Suprapubic skin (tissue), 4 donors: ENCODE measurements around the gene WDR86. TPM values are rescaled to one million over a fixed set of nuclear protein-coding genes. Genes with fewer than 3 reads are reported as not detected.

ENCODE experiments used
- DNase-seq, 2 donors: peaks; one replicate each; pipeline ENCODE4 v3.0.0-alpha.2; 2019; ENCODE audit warnings: low spot score in 2 of 2
- H3K27ac ChIP-seq: fragments of 200-600 bp; sonication (generic); one replicate; pipeline ENCODE4 v1.5.1; 2019
- H3K27me3 ChIP-seq: fragments of 200-600 bp; sonication (generic); one replicate; pipeline ENCODE4 v1.5.1; 2019
- H3K36me3 ChIP-seq: fragments of 200-600 bp; sonication (generic); one replicate; pipeline ENCODE4 v1.5.1; 2019
- H3K4me1 ChIP-seq: fragments of 200-600 bp; sonication (generic); one replicate; pipeline ENCODE4 v1.5.1; 2019
- H3K4me3 ChIP-seq: fragments of 200-600 bp; sonication (generic); one replicate; pipeline ENCODE4 v1.5.1; 2019; ENCODE audit warnings: mild to moderate bottlenecking
- H3K9me3 ChIP-seq: fragments of 200-600 bp; sonication (generic); one replicate; pipeline ENCODE4 v1.5.1; 2019
- CTCF ChIP-seq, 2 donors: fragments of 200-600 bp in 1 of 2; fragments of 450-650 bp in 1 of 2; sonication (generic) in 1 of 2; IDR thresholded peaks; one replicate each; pipeline ENCODE4 v1.5.1; 2016 to 2019; ENCODE audit warnings: antibody characterized with exemption in 2 of 2, mild to moderate bottlenecking in 1 of 2, moderate library complexity in 1 of 2
- EP300 ChIP-seq: sonication (generic); formaldehyde crosslinking; IDR thresholded peaks from one replicate; pipeline ENCODE4 v1.6.1; 2017; ENCODE audit warnings: antibody characterized with exemption
- POLR2A ChIP-seq, 2 donors: fragments of 450-650 bp; IDR thresholded peaks; one replicate each; pipeline ENCODE4 v1.6.1; 2017; ENCODE audit warnings: antibody characterized with exemption in 2 of 2, mild to moderate bottlenecking in 2 of 2, moderate library complexity in 2 of 2
- POLR2AphosphoS5 ChIP-seq, 3 donors: sonication (generic); formaldehyde crosslinking; IDR thresholded peaks; one replicate each; pipeline ENCODE4 v1.6.1; 2017; ENCODE audit warnings: antibody characterized with exemption in 3 of 3
- WGBS: methylation state at CpG from one replicate; pipeline ENCODE4 v1.1.5; 2018; 5-methylcytosine and 5-hydroxymethylcytosine counted together
- total RNA-seq, 4 donors: library from RNA; depleted of rRNA; stranded (reverse); fragments of >200 nt; gene quantifications; one replicate each; pipeline ENCODE4 v1.1.0, GENCODE V29; 2016

WDR86 gene
- total RNA-seq, 4 donors from 2014 or later, result 0.81 to 2.8 (median 1.4) TPM; not detected in 1

- Histone ChIP-seq H3K4me1 (peaks cover 12% of the 10 kb centered on the region), H3K36me3 (peaks cover 47% of the 10 kb centered on the region), H3K27me3 (peaks cover 16% of the 10 kb centered on the region), H3K9me3 (no peaks in the 10 kb centered on the region), H3K27ac (no peak overlapping the region), H3K4me3 (no peak overlapping the region)
- no peak for TF ChIP-seq POLR2AphosphoS5 (IDR thresholded peaks at IDR 0.05)
- TF ChIP-seq POLR2A (IDR thresholded peaks at IDR 0.05), result no peak
- TF ChIP-seq CTCF (IDR thresholded peaks at IDR 0.05), result no peak
- TF ChIP-seq EP300, result no peak
- DNase-seq, result no peak
- WGBS, result 87% methylated on average over 6 of the region's 6 CpGs
Observed at GRCh38 chr7:151379193-151379520, 30.7 kb downstream of the WDR86 start.

- 80% methylated on average over 17 of the region's 17 CpGs for WGBS
- TF ChIP-seq POLR2AphosphoS5 (IDR thresholded peaks at IDR 0.05) (no peak), CTCF (IDR thresholded peaks at IDR 0.05) (no peak), POLR2A (IDR thresholded peaks at IDR 0.05) (no peak), EP300 (no peak)
- Histone ChIP-seq H3K27ac (no peak overlapping the region), H3K27me3 (peaks cover 16% of the 10 kb centered on the region), H3K9me3 (no peaks in the 10 kb centered on the region), H3K4me1 (peaks cover 12% of the 10 kb centered on the region), H3K36me3 (peaks cover 52% of the 10 kb centered on the region), H3K4me3 (no peak overlapping the region)
- DNase-seq, result peak in 1 of 2 donors; percentile 51
Observed at GRCh38 chr7:151378496-151379192, 31.2 kb downstream of the WDR86 start.

- Histone ChIP-seq H3K36me3 (peaks cover 58% of the 10 kb centered on the region), H3K27ac (no peak overlapping the region), H3K27me3 (peaks cover 16% of the 10 kb centered on the region), H3K9me3 (no peaks in the 10 kb centered on the region), H3K4me3 (no peak overlapping the region), H3K4me1 (peaks cover 12% of the 10 kb centered on the region)
- TF ChIP-seq POLR2AphosphoS5 (IDR thresholded peaks at IDR 0.05) (no peak), POLR2A (IDR thresholded peaks at IDR 0.05) (no peak), CTCF (IDR thresholded peaks at IDR 0.05) (no peak), EP300 (no peak)
- peak in 1 of 2 donors; percentile 31 for DNase-seq
- 81% methylated on average over 9 of the region's 9 CpGs for WGBS
Observed at GRCh38 chr7:151378011-151378410, 31.8 kb downstream of the WDR86 start.

GRCh38 chr7:151377406-151377805, 32.4 kb downstream of the WDR86 start:
- H3K27me3 ChIP-seq, result peaks cover 10% of the 10 kb centered on the region
- no peak overlapping the region for H3K27ac ChIP-seq
- H3K9me3 ChIP-seq, result no peaks in the 10 kb centered on the region
- no peak overlapping the region for H3K4me3 ChIP-seq
- 90% methylated on average over 12 of the region's 12 CpGs for WGBS
- H3K4me1 ChIP-seq, result peaks cover 12% of the 10 kb centered on the region
- H3K36me3 ChIP-seq, result peaks cover 64% of the 10 kb centered on the region
- TF ChIP-seq EP300 (no peak), CTCF (IDR thresholded peaks at IDR 0.05) (no peak), POLR2AphosphoS5 (IDR thresholded peaks at IDR 0.05) (no peak)
- peak in 1 of 2 donors; percentile 49 for DNase-seq

GRCh38 chr7:151376218-151376902, 33.5 kb downstream of the WDR86 start:
- 91% methylated on average over 16 of the region's 33 CpGs for WGBS
- Histone ChIP-seq H3K27me3 (no peaks in the 10 kb centered on the region), H3K36me3 (peaks cover 71% of the 10 kb centered on the region), H3K4me1 (peaks cover 2% of the 10 kb centered on the region), H3K4me3 (no peak overlapping the region), H3K27ac (no peak overlapping the region), H3K9me3 (no peaks in the 10 kb centered on the region)
- DNase-seq, result peak; percentile 47 to 66
- TF ChIP-seq CTCF (IDR thresholded peaks at IDR 0.05), result no peak
- TF ChIP-seq POLR2AphosphoS5 (IDR thresholded peaks at IDR 0.05), result no peak
- no peak for TF ChIP-seq POLR2A (IDR thresholded peaks at IDR 0.05)
- no peak for TF ChIP-seq EP300
